Measurements from ENCODE around the gene LPIN2. TPM values are rescaled to one million over a fixed set of nuclear protein-coding genes. Genes with fewer than 3 reads are reported as not detected.

Gene LPIN2
- total and polyA plus RNA-seq, 2 of the 13 experiments (the other 11 are each of a cell fraction or from before 2014, with no cell fraction given) = 46.0 to 119 TPM

DNA sequence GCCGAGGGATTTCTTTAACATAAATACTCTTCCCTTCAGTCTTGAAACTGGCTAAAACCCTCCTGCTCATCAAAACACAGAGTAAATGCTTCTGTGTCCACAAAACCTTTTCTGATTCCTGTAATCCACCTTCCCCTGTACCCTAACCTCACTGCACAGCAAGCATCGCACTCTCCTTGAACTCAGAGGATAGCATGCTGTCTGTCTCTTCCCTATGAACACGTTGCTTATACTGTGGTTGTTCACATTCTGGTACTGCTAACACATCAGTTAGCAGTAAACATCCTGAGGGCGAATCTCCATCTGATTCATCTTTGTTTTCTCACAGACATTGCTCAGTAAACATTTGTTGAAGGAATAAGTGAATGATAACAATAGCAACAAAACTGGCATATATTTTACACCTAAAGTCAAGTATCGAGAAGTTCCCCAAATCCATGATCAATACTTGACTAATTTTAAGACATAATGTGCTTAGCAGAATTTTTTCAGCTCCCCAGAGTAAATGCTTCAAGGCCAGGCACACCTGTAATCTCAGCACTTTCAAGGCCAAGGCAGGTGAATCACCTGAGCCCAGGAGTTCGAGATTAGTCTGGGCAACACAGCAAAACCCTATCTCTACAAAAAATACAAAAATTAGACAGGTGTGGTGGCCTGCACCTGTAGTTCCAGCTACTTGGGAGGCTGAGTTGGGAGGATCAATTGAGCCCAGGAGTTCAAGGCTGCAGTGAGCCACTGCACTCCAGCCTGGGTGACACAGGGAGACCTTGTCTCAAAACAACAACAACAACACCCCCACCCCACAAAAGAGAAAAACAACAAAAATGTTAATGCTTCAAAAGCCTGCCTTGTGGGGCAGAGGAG lies 45.6 kb upstream of the LPIN2 start (continued):
- TF ChIP-seq, protein P1, sequence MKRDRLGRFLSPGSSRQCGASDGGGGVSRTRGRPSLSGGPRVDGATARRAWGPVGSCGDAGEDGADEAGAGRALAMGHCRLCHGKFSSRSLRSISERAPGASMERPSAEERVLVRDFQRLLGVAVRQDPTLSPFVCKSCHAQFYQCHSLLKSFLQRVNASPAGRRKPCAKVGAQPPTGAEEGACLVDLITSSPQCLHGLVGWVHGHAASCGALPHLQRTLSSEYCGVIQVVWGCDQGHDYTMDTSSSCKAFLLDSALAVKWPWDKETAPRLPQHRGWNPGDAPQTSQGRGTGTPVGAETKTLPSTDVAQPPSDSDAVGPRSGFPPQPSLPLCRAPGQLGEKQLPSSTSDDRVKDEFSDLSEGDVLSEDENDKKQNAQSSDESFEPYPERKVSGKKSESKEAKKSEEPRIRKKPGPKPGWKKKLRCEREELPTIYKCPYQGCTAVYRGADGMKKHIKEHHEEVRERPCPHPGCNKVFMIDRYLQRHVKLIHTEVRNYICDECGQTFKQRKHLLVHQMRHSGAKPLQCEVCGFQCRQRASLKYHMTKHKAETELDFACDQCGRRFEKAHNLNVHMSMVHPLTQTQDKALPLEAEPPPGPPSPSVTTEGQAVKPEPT (CRISPR knock-in tag; IDR thresholded peaks at IDR 0.05; ENCODE audit: low read depth) = no peak
- TF ChIP-seq, protein P2, sequence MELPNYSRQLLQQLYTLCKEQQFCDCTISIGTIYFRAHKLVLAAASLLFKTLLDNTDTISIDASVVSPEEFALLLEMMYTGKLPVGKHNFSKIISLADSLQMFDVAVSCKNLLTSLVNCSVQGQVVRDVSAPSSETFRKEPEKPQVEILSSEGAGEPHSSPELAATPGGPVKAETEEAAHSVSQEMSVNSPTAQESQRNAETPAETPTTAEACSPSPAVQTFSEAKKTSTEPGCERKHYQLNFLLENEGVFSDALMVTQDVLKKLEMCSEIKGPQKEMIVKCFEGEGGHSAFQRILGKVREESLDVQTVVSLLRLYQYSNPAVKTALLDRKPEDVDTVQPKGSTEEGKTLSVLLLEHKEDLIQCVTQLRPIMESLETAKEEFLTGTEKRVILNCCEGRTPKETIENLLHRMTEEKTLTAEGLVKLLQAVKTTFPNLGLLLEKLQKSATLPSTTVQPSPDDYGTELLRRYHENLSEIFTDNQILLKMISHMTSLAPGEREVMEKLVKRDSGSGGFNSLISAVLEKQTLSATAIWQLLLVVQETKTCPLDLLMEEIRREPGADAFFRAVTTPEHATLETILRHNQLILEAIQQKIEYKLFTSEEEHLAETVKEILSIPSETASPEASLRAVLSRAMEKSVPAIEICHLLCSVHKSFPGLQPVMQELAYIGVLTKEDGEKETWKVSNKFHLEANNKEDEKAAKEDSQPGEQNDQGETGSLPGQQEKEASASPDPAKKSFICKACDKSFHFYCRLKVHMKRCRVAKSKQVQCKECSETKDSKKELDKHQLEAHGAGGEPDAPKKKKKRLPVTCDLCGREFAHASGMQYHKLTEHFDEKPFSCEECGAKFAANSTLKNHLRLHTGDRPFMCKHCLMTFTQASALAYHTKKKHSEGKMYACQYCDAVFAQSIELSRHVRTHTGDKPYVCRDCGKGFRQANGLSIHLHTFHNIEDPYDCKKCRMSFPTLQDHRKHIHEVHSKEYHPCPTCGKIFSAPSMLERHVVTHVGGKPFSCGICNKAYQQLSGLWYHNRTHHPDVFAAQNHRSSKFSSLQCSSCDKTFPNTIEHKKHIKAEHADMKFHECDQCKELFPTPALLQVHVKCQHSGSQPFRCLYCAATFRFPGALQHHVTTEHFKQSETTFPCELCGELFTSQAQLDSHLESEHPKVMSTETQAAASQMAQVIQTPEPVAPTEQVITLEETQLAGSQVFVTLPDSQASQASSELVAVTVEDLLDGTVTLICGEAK (IDR thresholded peaks at IDR 0.05) = no peak
- TF ChIP-seq, protein P2 (CRISPR knock-in tag; IDR thresholded peaks at IDR 0.05) = no peak
- TF ChIP-seq ISL2 (CRISPR knock-in tag; IDR thresholded peaks at IDR 0.05) = peak; percentile 44; the same call in 1 of the 2 replicates
- TF ChIP-seq ARHGAP35 (CRISPR knock-in tag; IDR thresholded peaks at IDR 0.05; ENCODE audit: borderline replicate concordance) = no peak
- TF ChIP-seq MEIS1 (CRISPR knock-in tag; IDR thresholded peaks at IDR 0.05; ENCODE audit: borderline replicate concordance) = no peak
- no peak for TF ChIP-seq HHEX (CRISPR knock-in tag; IDR thresholded peaks at IDR 0.05)
- no peak for TF ChIP-seq NFATC3 (CRISPR knock-in tag; IDR thresholded peaks at IDR 0.05)
- no peak for TF ChIP-seq ZIK1 (CRISPR knock-in tag; IDR thresholded peaks at IDR 0.05; ENCODE audit: borderline replicate concordance, low read depth)
- TF ChIP-seq, protein P3, sequence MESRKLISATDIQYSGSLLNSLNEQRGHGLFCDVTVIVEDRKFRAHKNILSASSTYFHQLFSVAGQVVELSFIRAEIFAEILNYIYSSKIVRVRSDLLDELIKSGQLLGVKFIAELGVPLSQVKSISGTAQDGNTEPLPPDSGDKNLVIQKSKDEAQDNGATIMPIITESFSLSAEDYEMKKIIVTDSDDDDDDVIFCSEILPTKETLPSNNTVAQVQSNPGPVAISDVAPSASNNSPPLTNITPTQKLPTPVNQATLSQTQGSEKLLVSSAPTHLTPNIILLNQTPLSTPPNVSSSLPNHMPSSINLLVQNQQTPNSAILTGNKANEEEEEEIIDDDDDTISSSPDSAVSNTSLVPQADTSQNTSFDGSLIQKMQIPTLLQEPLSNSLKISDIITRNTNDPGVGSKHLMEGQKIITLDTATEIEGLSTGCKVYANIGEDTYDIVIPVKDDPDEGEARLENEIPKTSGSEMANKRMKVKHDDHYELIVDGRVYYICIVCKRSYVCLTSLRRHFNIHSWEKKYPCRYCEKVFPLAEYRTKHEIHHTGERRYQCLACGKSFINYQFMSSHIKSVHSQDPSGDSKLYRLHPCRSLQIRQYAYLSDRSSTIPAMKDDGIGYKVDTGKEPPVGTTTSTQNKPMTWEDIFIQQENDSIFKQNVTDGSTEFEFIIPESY (CRISPR knock-in tag; IDR thresholded peaks at IDR 0.05) = no peak
- no peak for TF ChIP-seq TMF1 (CRISPR knock-in tag; IDR thresholded peaks at IDR 0.05; ENCODE audit: low read depth)
- no peak for TF ChIP-seq MYC (CRISPR knock-in tag; IDR thresholded peaks at IDR 0.05; ENCODE audit: borderline replicate concordance)
- peak; percentile 83; the same call in 1 of the 2 replicates for TF ChIP-seq ZMYM3 (CRISPR knock-in tag; IDR thresholded peaks at IDR 0.05)
- TF ChIP-seq SP140L (CRISPR knock-in tag; IDR thresholded peaks at IDR 0.05; ENCODE audit: borderline replicate concordance) = no peak
- TF ChIP-seq, protein P4, sequence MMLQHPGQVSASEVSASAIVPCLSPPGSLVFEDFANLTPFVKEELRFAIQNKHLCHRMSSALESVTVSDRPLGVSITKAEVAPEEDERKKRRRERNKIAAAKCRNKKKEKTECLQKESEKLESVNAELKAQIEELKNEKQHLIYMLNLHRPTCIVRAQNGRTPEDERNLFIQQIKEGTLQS (CRISPR knock-in tag; IDR thresholded peaks at IDR 0.05) = no peak
- TF ChIP-seq SAP130 (CRISPR knock-in tag; IDR thresholded peaks at IDR 0.05; ENCODE audit: low read depth) = peak; percentile 79

Measured in HepG2 (cell line).